Sciatic nerve (tissue), 2 donors: ENCODE data around the gene CACNA1E. TPM values are rescaled to one million over a fixed set of nuclear protein-coding genes. Genes with fewer than 3 reads are reported as not detected.

Experiments used
- ATAC-seq: fragments of 200-7000 bp; cut with Tn5 transposase; one replicate; pipeline ENCODE4 v1.9.1; 2020; ENCODE audit warnings: mild to moderate bottlenecking, moderate library complexity
- DNase-seq: peaks from one replicate; pipeline ENCODE4 v3.0.0-alpha.2; 2020; ENCODE audit warnings: low spot score
- intact Hi-C: fragments of 100-400 bp; cut with DNase I; formaldehyde crosslinking; loops from one replicate; pipeline ENCODE4 v1.14.2; 2022
- total RNA-seq: library from RNA; stranded (reverse); fragmentation: NEBNext Ultra II Directional; extraction: Animal tissue kit (Norgen Biotek cat#: 25700); gene quantifications from one replicate; pipeline ENCODE4 v1.2.1, GENCODE V29; 2021
- donor health status: DM: no; HTN: no; CAD: no.
- donor health status: DM: no; HTN: no; CAD: no.

Gene CACNA1E
- total RNA-seq, 1 donor from 2014 or later, result 0.04 TPM

DNA sequence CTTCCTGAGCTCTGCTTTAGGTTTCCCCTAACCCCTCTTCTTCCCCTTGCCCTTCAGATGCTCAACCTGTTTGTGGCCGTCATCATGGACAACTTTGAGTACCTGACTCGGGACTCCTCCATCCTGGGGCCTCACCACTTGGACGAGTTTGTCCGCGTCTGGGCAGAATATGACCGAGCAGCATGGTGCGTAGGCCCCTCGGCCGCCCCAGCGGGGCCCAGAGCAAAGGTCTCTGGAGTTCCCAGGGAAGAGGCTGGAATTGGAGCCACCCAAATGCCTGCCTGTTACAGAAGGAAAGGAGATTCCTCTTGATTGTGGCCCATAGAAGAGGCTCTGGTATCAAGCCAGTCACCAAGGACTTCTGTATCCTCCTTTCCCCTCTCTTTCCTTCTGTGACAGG is 292.7 kb downstream of the CACNA1E start:
- intact Hi-C loops, result no loop called here
- no peak for DNase-seq
- no peak for ATAC-seq

DNA sequence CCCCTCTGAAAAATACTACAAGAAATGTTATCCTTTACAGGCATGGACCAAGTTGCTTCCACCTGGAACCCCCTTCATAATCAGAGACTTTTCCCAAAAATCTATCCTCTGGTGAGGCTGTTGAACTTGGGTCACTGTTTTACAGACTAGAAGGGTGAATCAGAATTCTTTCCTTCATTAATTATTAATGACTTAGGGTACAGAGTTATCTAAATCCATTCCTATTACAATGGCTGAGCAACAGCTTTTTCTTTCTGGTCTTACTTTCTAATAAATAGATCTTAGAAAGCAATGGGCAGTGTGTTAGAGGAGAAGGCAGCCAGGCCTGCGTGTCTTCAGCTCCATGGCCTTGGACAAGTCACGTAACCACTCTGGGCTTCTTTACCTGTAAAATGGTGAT is 294.0 kb downstream of the CACNA1E start:
- intact Hi-C loops, result no loop called here
- ATAC-seq, result no peak

DNA sequence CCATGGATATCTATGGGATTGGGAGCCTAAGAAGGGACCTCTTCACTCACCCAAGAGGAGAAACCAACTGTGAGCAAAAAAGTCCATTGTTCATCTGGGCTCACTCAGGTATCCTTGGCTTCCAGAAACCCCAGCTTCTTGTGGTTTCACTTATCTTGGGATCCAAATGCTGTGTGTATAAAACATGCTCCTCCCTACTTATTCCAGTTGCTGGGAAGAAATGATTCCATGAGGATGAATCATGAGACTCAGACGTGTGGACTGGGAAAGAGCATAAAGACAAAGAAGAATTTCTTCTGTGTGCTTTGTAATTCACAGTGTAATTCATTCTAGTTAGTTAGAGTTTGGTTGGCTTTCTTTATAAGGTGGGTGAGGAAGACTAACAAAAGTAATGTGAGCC is 294.5 kb downstream of the CACNA1E start:
- ATAC-seq (no peak), DNase-seq (no peak)
- intact Hi-C loops, result no loop called here

More for the DNA sequence above, 294.0 kb downstream of the CACNA1E start:
- no peak for DNase-seq

DNA sequence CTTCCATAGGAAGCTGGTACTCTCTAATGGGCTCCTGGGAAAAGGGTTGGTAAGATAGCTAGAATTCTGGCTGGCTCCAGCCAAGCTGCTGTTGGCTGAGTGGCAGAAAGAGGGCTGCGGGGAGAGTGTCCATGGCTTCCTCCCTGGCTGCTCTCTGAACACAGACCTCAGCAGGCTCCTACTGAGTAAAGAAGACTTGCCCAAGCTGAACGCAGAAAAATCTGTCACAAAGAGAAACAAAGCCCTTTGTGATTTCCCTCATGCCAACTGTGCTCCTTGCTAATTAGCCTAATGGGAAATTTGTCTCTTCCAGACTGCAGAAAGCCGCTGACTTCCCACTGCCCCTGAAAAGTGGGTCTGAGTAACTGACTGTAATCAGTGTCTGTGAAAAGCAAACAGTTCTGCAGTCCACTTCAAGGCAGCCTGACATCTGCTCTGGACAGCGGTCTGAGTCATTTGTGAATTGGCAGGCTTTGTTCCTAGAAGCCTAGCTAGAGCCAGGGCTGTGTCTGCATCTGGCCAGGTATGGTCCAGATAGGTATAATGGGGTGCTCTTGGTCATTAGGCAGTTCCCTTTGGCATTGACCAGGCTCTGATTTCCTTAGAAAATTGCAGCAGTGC is 295.4 kb downstream of the CACNA1E start:
- DNase-seq (no peak), ATAC-seq (no peak)
- intact Hi-C loops, result no loop called here

DNA sequence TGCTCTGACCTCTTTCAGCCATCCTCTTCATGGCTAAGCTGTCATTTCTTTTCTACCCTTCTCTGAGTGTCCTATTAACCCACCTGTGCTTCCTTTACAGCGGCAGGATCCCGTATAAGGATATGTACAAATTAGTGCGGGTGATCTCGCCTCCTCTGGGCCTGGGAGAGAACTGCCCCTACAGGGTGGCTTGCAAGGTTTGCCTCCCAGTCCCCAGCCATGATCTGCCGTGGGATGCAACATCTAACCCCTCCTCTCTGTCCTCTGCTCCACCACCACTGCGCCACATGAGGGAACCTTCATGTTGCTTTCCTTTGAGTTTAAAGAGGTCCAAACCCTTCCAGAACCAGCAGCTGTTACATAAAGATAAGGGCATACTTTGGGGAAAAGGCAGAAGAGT is 296.0 kb downstream of the CACNA1E start:
- intact Hi-C loops, result no loop called here
- no peak for ATAC-seq

DNA sequence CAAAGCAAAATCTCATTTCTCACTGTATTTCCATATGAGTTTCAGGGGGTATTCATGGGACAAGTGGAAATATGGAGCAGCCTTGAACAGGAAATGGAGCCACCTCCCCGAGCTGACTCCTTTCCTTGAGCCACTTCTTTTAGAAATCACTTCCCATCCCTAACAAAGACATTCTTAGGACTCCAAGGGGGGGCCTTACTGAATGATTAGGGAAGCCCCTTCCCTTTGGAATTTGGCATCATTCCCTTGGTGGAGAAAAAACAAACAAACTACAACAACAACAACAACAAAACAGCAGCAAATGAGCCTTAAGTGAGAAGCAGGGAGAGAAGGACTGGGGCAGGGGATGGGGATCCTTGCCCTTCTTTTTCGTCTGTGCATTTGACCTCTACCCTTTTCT is 299.9 kb downstream of the CACNA1E start:
- DNase-seq (no peak), ATAC-seq (no peak)
- intact Hi-C loops, result no loop called here

More for the DNA sequence above, 296.0 kb downstream of the CACNA1E start:
- DNase-seq, result no peak

DNA sequence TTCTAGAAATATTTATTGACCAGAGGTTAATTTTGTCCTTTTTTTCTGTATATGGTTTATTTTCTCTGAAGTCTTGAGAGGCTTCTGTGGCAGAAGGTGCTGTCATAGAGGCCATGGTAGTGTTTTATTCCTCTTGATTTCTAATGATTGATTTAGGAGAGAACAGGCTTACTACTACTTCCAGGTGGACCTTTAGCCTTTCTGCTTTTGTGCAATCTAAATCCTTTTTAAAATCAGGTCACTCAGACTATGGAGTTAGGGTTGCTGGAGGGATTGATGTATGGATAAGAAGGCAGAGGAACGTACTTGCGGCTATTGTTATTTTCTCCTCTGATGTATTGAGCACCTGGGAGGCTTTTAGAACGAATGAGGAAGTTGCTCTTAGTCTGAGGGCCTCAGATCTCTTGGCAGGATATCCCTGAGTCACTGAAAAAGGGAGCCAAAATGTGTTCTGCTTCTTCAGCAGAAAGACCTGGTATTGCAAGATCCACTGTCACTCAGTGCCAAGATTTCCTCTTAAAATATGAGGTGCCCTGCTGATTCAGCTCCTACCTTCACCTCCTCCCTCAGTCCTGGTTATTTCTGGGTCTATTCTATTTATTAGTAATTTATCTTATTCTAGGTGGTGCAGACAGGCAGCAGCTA is 300.8 kb downstream of the CACNA1E start:
- intact Hi-C loops, result no loop called here
- ATAC-seq (peak; percentile 46), DNase-seq (no peak)

DNA sequence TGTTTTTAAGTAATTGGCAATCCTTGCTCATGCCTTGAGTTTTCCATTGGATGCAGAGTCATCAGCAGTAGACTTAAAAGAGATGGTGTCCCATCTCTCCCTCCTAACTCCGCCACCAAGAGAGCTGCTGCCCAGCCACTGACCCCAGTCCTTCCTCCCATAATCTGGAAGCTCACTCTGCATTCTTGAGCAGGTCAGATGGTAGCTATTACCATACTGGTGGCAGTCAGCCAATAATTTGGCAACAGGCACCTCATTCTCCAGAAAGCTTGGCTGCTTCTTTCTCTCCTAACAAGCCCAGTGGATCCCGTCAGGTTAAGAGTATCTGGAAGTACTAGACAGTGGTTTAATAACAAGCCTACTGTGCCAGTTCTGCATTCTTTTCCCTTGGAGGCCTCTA is 306.1 kb downstream of the CACNA1E start:
- intact Hi-C loops, result no loop called here
- DNase-seq (no peak), ATAC-seq (peak; percentile 87)

DNA sequence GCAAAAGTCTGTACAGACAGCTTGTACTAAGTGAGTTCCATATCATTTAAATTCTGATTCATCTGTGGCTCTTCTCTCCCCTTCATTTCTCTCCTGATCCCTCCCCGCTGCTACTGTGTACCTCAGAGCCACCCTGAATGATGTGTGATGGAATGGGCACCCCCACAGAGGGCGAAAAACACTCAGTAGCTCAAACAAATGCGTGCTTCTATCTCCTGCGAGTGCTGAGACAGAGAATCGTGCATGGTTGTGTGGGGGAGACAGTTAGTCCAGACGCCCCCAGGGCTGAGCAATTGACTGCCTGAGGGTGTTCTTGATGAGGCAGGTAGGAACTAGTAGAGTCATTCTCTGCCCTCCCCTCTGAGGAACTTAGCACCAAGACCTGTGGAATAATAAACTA is 308.4 kb downstream of the CACNA1E start:
- ATAC-seq (no peak), DNase-seq (no peak)
- intact Hi-C loops, result no loop called here

DNA sequence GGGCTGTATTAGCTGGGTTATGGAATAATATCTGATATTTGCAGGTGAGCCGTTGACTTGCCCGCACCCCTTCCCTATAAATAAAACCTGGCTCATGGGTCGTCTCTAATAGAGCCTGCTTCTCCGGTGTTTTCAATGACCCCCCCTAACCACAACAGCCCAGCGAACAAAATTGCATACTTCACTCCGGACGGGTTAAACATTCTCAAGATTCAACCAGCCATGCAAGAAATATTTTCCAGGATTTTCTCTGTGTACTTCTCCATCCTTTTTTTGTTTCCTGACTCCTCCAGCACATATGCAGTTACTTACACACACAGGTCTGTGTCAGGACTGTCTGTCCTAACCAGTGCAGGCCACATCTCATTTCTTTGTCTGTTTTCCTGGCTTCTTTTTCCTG is 310.5 kb downstream of the CACNA1E start:
- DNase-seq, result no peak
- no peak for ATAC-seq
- intact Hi-C loops, result no loop called here

DNA sequence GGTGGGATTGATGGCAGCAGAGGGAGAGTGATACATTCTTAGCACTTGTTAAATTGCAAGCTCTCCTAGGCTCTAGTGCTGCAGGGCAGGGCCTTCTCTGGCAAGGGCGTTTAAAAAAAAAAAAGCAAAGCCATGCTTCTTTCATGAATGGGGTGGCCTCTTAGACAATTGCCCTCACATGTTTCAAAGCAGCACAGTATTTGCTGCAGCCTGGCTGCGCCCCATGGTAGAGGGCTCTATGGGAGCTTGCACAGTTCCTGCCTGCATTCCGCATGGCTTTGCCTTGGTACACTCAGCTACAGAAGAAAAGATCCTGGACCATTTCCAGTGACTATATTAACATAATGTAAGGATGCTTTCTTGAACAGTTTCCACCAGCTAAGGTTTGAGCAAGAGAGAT is 311.0 kb downstream of the CACNA1E start:
- intact Hi-C loops, result no loop called here
- no peak for ATAC-seq

DNA sequence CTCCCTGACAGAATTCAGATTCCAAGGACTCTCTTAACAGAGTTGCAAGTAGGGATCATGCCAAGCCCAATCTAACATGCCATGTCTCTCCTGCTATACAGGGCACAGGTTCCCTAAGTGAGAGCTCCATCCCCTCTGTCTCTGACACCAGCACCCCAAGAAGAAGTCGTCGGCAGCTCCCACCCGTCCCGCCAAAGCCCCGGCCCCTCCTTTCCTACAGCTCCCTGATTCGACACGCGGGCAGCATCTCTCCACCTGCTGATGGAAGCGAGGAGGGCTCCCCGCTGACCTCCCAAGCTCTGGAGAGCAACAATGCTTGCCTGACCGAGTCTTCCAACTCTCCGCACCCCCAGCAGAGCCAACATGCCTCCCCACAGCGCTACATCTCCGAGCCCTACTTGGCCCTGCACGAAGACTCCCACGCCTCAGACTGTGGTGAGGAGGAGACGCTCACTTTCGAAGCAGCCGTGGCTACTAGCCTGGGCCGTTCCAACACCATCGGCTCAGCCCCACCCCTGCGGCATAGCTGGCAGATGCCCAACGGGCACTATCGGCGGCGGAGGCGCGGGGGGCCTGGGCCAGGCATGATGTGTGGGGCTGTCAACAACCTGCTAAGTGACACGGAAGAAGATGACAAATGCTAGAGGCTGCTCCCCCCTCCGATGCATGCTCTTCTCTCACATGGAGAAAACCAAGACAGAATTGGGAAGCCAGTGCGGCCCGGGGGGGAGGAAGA is 315.0 kb downstream of the CACNA1E start:
- no peak for ATAC-seq
- no peak for DNase-seq
- intact Hi-C loops, result no loop called here

More for the DNA sequence above, 311.0 kb downstream of the CACNA1E start:
- no peak for DNase-seq

DNA sequence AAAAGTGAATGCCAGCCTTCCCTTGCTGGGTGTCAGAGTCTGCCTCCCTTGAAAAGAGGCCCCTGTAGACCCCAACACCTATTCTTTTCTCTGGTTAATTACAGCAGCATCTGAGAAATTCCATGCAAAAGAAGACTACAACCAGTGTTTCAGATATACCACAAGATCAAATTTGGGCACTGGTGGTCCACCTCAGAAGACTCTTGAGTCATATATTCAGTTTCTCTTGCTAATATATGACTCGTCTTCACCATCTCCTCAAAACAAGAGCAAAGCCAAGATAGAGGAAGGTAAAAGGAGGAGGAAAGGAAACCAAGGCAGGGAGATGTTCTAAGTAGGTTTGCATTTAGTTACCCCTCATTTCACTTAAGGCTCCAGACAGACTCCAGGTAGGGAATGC is 318.3 kb downstream of the CACNA1E start:
- intact Hi-C loops, result no loop called here
- no peak for DNase-seq
- no peak for ATAC-seq

DNA sequence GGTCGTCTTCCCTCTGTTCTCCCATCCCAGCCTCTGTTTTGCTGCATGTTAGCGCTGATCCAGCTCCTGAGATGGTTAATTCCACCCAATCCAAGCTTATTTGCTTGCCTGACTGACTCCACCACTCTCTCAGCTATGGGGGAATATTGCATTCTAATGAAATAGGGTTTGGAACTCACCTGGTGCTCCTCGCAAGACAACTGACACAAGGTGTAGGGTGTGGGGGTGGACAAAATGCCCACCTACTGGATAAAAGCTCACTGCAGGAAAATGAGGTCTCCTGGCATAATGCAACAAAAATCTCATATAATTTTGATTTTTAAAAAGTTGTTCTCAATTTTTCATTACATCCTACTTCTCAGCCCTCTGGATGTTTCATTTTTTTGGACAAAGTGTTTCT is 319.1 kb downstream of the CACNA1E start:
- no peak for ATAC-seq
- no peak for DNase-seq
- intact Hi-C loops, result no loop called here

DNA sequence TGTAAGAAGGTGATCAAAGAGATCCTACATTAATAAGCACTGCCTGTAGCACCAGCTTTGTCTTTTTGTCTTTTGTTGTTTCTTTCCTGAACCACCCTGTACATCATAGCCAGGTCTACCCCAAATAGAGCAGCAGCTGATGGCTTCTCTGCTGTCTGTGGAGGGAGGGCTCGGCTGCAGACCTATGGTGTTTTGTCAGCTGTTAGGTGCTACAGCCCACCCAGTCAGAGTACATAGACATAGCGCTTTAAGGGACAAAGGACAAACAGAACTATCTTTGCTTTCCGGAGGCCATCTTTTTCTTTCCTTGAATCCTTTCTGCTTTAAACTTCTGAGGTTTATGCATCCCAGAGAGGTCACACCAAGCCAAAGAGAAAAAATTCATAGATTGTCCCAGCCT is 320.1 kb downstream of the CACNA1E start:
- intact Hi-C loops, result no loop called here
- DNase-seq, result no peak
- no peak for ATAC-seq

DNA sequence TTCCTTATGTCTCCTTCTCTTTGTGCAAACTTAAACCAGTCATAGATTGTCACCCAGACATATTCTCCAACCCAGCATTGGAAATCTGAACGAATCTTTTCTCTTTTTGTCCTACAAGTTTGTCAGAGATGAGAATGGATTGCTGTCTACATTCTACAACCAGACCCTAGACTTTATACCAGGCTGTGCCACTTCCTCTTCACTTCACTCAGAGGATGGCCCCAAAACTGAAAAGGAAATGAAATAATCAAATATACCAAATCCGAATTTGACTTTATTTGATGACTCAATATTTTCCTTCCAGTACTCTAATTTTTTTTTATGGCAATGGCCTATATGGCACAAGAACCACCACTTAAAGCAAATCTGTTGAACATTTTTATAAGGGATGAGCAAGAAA is 321.7 kb downstream of the CACNA1E start:
- ATAC-seq, result no peak
- intact Hi-C loops, result no loop called here
- no peak for DNase-seq

DNA sequence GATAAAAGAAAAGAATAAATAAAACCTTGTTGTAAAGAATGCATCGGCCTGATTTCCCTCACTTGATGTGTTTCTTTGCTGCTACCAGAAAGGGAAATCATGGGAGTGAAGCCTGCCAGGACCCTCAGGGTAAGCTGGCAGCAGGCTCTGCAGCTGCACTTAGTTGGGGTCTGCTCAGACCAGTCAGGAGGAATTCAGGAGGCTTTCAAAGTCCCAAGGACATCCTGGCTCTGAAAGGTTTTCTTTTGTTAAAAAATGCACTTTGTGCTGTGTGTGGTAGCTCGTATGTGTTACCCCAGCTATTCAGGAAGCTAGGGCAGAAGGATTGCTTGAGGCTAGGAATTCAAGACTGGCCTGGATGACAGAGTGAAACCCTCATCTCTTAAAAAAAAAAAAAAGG is 323.4 kb downstream of the CACNA1E start:
- intact Hi-C loops, result no loop called here
- DNase-seq (no peak), ATAC-seq (no peak)

DNA sequence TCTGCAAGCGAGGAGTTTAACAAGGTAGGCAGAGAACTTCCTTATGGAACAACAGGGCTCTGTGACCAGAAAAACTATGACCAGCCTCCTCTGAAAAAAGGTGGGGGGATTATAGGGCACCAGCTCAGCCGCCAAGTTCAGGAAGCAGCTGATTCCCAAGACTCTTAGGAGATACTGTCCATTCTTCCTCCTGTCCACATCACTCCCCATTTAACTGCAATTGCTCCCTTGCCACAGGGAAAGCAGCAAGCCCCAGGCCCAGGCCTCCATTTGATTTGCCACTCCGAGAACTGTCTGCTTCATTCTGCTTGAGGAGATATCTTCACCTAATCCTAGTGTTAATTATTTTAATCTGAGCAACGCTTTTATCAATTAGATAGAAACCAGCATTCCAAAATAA is 323.9 kb downstream of the CACNA1E start:
- ATAC-seq, result no peak
- no peak for DNase-seq
- intact Hi-C loops, result no loop called here

DNA sequence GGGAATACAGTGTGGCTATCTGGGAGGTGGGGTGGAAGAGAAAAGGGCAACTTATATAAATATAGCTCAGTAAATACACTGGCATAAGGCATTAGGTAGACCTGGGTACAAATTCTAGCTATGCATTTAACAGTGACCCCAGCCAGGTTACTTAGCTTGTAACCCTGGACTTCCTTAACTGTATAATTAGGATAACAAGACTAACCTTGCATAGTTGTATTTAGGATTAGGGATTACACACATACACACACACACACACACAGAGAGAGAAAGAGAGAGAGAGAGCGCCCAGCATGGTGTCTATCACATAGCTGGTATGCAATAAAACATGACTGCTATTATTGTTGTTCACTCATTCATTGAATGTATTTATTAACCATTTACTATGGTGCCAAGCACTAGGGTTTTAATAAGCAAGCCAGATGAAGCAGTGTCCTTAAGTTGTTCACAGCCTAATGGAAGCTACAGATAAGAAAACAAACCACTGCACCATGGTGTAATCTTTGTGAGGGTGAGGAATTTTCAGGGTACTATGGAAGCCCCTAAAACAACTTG is 326.8 kb downstream of the CACNA1E start:
- intact Hi-C loops, result no loop called here
- ATAC-seq (no peak), DNase-seq (no peak)

DNA sequence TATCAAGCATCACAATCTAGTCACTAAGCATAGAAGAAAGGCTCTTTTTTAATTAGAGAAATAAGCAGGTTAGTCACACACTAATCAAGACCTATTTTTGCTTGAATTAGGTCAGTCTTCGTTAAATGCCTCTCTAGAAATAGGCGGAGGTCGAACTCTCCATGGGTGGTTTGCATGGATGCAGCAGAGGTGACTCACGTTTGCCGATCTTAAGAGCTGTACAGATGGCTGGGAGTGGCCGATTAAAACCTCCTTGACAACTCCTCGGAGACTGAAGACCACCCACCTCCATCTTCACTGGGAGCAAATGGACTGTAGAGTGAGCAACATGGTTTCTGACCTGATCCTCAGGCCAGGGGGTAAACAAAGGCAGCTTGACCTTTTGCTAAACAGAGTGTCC is 328.9 kb downstream of the CACNA1E start:
- intact Hi-C loops, result no loop called here
- DNase-seq (no peak), ATAC-seq (peak; percentile 36)
